K562 (cell line): Measurements from ENCODE around the gene PGPEP1. TPM values are rescaled to one million over a fixed set of nuclear protein-coding genes. Genes with fewer than 3 reads are reported as not detected.
A peak's percentile ranks its signal among the peaks of the same experiment; 100 is the strongest.

Experiments used
- CREM ChIP-seq: IDR thresholded peaks from 2 replicates; pipeline ENCODE4 v1.6.1; 2014; ENCODE audit warnings: antibody characterized with exemption, low read depth
- EGR1 ChIP-seq: fragments of 450-650 bp; conservative IDR thresholded peaks from 2 replicates; pipeline ENCODE4 v1.6.1; 2017; ENCODE audit warnings: mild to moderate bottlenecking
- ELF1 ChIP-seq: fragments of 200-800 bp; sonication (Bioruptor generic); IDR thresholded peaks from 2 replicates; pipeline ENCODE4 v1.6.1; 2016; ENCODE audit warnings: missing genetic modification characterization, missing compliant biosample characterization
- FOS ChIP-seq: IDR thresholded peaks from 3 replicates; pipeline ENCODE4 v1.6.1; 2011; ENCODE audit not compliant: insufficient read length; ENCODE audit errors: extremely low read depth
- FOXJ2 ChIP-seq: fragments of 200-800 bp; sonication (Bioruptor generic); IDR thresholded peaks from 2 replicates; pipeline ENCODE4 v1.6.1; 2016; ENCODE audit warnings: missing genetic modification characterization, missing compliant biosample characterization
- FOXP1 ChIP-seq: sonication (generic); formaldehyde crosslinking; IDR thresholded peaks from 2 replicates; pipeline ENCODE4 v1.8.0; 2022; ENCODE audit warnings: mild to moderate bottlenecking, missing genetic modification reagents
- KHSRP ChIP-seq: fragments of 450-650 bp; IDR thresholded peaks from 2 replicates; pipeline ENCODE4 v1.6.1; 2017
- NR3C1 ChIP-seq: sonication (generic); formaldehyde crosslinking; IDR thresholded peaks from 2 replicates; pipeline ENCODE4 v1.8.1; 2022; ENCODE audit warnings: missing genetic modification reagents
- PRMT5 ChIP-seq: sonication (generic); formaldehyde crosslinking; IDR thresholded peaks from 2 replicates; pipeline ENCODE4 v1.5.0; 2020; ENCODE audit warnings: missing genetic modification reagents
- RBBP5 ChIP-seq: fragments of 200-600 bp; sonication (generic); IDR thresholded peaks from 2 replicates; pipeline ENCODE4 v1.6.1; 2012; ENCODE audit warnings: borderline replicate concordance, mild to moderate bottlenecking, low read length, control low read depth, inconsistent platforms; ENCODE audit not compliant: insufficient read depth, poor library complexity, severe bottlenecking
- SAFB ChIP-seq: fragments of 200-400 bp; formaldehyde crosslinking; IDR thresholded peaks from 2 replicates; pipeline ENCODE4 v1.6.1; 2017; ENCODE audit warnings: low read depth, low read length, borderline replicate concordance
- SETDB1 ChIP-seq: IDR thresholded peaks from one replicate; pipeline ENCODE4 v1.6.1; 2012; ENCODE audit warnings: low read length, control low read depth, inconsistent platforms
- SRF ChIP-seq, 2 experiments: fragments of 250-450, 450-650 bp in 1 of 2; sonication (Bioruptor Pico) in 1 of 2; sonication (generic) in 1 of 2; formaldehyde crosslinking; IDR thresholded peaks; 2 replicates each; pipeline versions ENCODE4 v1.5.0 to v1.5.1; 2020 to 2022; ENCODE audit warnings: mild to moderate bottlenecking in 1 of 2, missing genetic modification reagents in 1 of 2
- TEAD4 ChIP-seq, 2 experiments: sonication (generic) in 1 of 2; formaldehyde crosslinking in 1 of 2; IDR thresholded peaks; 2 replicates each; pipeline versions ENCODE4 v1.6.1 to v1.8.0; 2012 to 2022; ENCODE audit warnings: borderline replicate concordance in 1 of 2, inconsistent platforms in 1 of 2, low read length in 1 of 2, mild to moderate bottlenecking in 1 of 2, missing genetic modification reagents in 1 of 2
- YY1 ChIP-seq, 3 experiments: IDR thresholded peaks; 2 replicates each; pipeline ENCODE4 v1.6.1; 2011; ENCODE audit warnings: low read length in 2 of 3, mild to moderate bottlenecking in 2 of 3, moderate library complexity in 2 of 3, borderline replicate concordance in 1 of 3, control low read depth in 1 of 3, low read depth in 1 of 3; ENCODE audit not compliant: insufficient read depth in 3 of 3, insufficient replicate concordance in 2 of 3, control insufficient read depth in 1 of 3, insufficient read length in 1 of 3; ENCODE audit errors: extremely low read depth in 1 of 3
- ZFP30 ChIP-seq: fragments of 250-450 bp; sonication (Bioruptor Pico); IDR thresholded peaks from 2 replicates; pipeline ENCODE4 v1.8.0; 2022; ENCODE audit warnings: moderate library complexity, mild to moderate bottlenecking, inconsistent platforms, borderline replicate concordance
- ZHX1 ChIP-seq: fragments of 150-350 bp; conservative IDR thresholded peaks from 2 replicates; pipeline ENCODE4 v1.6.1; 2014; ENCODE audit warnings: low read length
- polyA plus RNA-seq, 8 experiments: library from polyadenylated mRNA; depleted of rRNA in 4 of 8; stranded (reverse) in 5 of 8; unstranded in 3 of 8; fragments of >200 nt; fragmentation: Nextera tagmentation in 2 of 8; fragmentation: Illumina TruSeq in 1 of 8; extraction: Ambion mirVana in 2 of 8; extraction: Trizol in 1 of 8; gene quantifications; 2 replicates each; pipeline versions ENCODE4 v1.2.1 to v1.2.3, GENCODE V29; 2011 to 2014; ENCODE audit warnings: inconsistent platforms in 1 of 8, missing spikeins in 1 of 8
- total RNA-seq, 7 experiments: library from RNA; depleted of rRNA in 6 of 7; stranded (reverse); fragments of >200 nt in 6 of 7; fragmentation: Illumina TruSeq in 2 of 7; extraction: Trizol in 2 of 7; gene quantifications; 2 replicates each; pipeline versions ENCODE4 v1.2.1 to v1.2.3, GENCODE V29; 2011 to 2021; ENCODE audit warnings: low replicate concordance in 1 of 7
- TF ChIP-seq, protein P1 (sequence below): sonication (generic); formaldehyde crosslinking; IDR thresholded peaks from 2 replicates; pipeline ENCODE4 v1.8.1; 2023; ENCODE audit warnings: mild to moderate bottlenecking, missing genetic modification reagents
- TF ChIP-seq, protein P2 (sequence below): IDR thresholded peaks from 2 replicates; pipeline ENCODE4 v1.6.1; 2011; ENCODE audit warnings: borderline replicate concordance, low read depth, mild to moderate bottlenecking, moderate library complexity, low read length; ENCODE audit not compliant: insufficient read depth, poor library complexity, severe bottlenecking

Gene PGPEP1
- total and polyA plus RNA-seq, 9 of the 15 experiments (the other 6 are each of a cell fraction or from before 2014, with no cell fraction given), result 10.0 to 69.6 (median 33.5) TPM

GRCh38 chr19:18304458-18305310, 35.7 kb upstream of the PGPEP1 start (continued):
- TF ChIP-seq RBBP5 (no peak), KHSRP (no peak), ELF1 (peak; percentile 75), SRF (CRISPR knock-in tag; IDR thresholded peaks at IDR 0.05) (peak in 1 of 2 experiments; percentile 63; a peak in 1 of 4 replicates), SAFB (peak; percentile 17; the same call in 1 of the 2 replicates), ZFP30 (CRISPR knock-in tag) (no peak), ZHX1 (no peak), FOXJ2 (tag) (no peak), TEAD4 (IDR thresholded peaks at IDR 0.05; ENCODE audit: low read length) (0 out of 2 replicates have a peak, but pooled peaks have one; percentile 37), TEAD4 (CRISPR knock-in tag; IDR thresholded peaks at IDR 0.05; ENCODE audit: borderline replicate concordance) (no peak), SETDB1 (no peak), NR3C1 (no peak), CREM (peak; percentile 86), EGR1 (peak; percentile 98), YY1 (IDR thresholded peaks at IDR 0.05; ENCODE audit: borderline replicate concordance in 1 of 3, control insufficient read depth in 1 of 3, extremely low read depth in 1 of 3, insufficient read depth in 3 of 3, insufficient read length in 1 of 3, insufficient replicate concordance in 2 of 3, low read depth in 1 of 3, low read length in 2 of 3) (peak in 2 of 3 experiments; percentile 42 to 69), PRMT5 (CRISPR knock-in tag) (no peak), FOXP1 (CRISPR knock-in tag) (0 out of 2 replicates have a peak, but pooled peaks have one; percentile 43), FOS (no peak)
- TF ChIP-seq, protein P1, sequence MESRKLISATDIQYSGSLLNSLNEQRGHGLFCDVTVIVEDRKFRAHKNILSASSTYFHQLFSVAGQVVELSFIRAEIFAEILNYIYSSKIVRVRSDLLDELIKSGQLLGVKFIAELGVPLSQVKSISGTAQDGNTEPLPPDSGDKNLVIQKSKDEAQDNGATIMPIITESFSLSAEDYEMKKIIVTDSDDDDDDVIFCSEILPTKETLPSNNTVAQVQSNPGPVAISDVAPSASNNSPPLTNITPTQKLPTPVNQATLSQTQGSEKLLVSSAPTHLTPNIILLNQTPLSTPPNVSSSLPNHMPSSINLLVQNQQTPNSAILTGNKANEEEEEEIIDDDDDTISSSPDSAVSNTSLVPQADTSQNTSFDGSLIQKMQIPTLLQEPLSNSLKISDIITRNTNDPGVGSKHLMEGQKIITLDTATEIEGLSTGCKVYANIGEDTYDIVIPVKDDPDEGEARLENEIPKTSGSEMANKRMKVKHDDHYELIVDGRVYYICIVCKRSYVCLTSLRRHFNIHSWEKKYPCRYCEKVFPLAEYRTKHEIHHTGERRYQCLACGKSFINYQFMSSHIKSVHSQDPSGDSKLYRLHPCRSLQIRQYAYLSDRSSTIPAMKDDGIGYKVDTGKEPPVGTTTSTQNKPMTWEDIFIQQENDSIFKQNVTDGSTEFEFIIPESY (CRISPR knock-in tag), result peak; percentile 14; the same call in 1 of the 2 replicates
- TF ChIP-seq, protein P2, sequence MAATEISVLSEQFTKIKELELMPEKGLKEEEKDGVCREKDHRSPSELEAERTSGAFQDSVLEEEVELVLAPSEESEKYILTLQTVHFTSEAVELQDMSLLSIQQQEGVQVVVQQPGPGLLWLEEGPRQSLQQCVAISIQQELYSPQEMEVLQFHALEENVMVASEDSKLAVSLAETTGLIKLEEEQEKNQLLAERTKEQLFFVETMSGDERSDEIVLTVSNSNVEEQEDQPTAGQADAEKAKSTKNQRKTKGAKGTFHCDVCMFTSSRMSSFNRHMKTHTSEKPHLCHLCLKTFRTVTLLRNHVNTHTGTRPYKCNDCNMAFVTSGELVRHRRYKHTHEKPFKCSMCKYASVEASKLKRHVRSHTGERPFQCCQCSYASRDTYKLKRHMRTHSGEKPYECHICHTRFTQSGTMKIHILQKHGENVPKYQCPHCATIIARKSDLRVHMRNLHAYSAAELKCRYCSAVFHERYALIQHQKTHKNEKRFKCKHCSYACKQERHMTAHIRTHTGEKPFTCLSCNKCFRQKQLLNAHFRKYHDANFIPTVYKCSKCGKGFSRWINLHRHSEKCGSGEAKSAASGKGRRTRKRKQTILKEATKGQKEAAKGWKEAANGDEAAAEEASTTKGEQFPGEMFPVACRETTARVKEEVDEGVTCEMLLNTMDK, result peak; percentile 2
